ENCODE measurements around the gene PTMS. TPM values are rescaled to one million over a fixed set of nuclear protein-coding genes. Genes with fewer than 3 reads are reported as not detected.

Gene PTMS
- total and polyA plus RNA-seq, 5 donors, result 116 to 244 (median 154) TPM

GRCh38 chr12:6765048-6765633 is 1.0 kb upstream of the PTMS start:
- ATAC-seq (no peak), DNase-seq (no peak)
- Histone ChIP-seq H3K27ac (ENCODE audit: low read length) (peak overlapping the region; percentile 93), H3K4me1 (ENCODE audit: control insufficient read depth, insufficient read depth, low read length) (peaks cover 9% of the 10 kb centered on the region), H3K27me3 (ENCODE audit: control insufficient read depth, insufficient read depth) (no peaks in the 10 kb centered on the region), H3K4me3 (ENCODE audit: low read length) (peak overlapping the region; percentile 98), H3K9me3 (ENCODE audit: control insufficient read depth, low read length) (no peaks in the 10 kb centered on the region)
- WGBS, result 29% methylated on average over 7 of the region's 7 CpGs
- intact Hi-C loops (cut with DNase I), result no loop called here

GRCh38 chr12:6766651-6767349 is 637 bp downstream of the PTMS start:
- Histone ChIP-seq H3K9me3 (ENCODE audit: control insufficient read depth, low read length) (no peaks in the 10 kb centered on the region), H3K27ac (ENCODE audit: low read length) (peak overlapping the region; percentile 93), H3K4me3 (ENCODE audit: low read length) (peak overlapping the region; percentile 98), H3K4me1 (ENCODE audit: control insufficient read depth, insufficient read depth, low read length) (peaks cover 9% of the 10 kb centered on the region), H3K27me3 (ENCODE audit: control insufficient read depth, insufficient read depth) (no peaks in the 10 kb centered on the region)
- intact Hi-C loops (cut with DNase I), result no loop called here
- DNase-seq (peak; percentile 83 to 94 (median 92)), ATAC-seq (peak; percentile 54 to 70)
- under 1% methylated on average over 87 of the region's 88 CpGs for WGBS

- Histone ChIP-seq H3K4me1 (ENCODE audit: control insufficient read depth, insufficient read depth, low read length) (peaks cover 9% of the 10 kb centered on the region), H3K27me3 (ENCODE audit: control insufficient read depth, insufficient read depth) (no peaks in the 10 kb centered on the region), H3K9me3 (ENCODE audit: control insufficient read depth, low read length) (no peaks in the 10 kb centered on the region), H3K27ac (ENCODE audit: low read length) (peak overlapping the region; percentile 37), H3K4me3 (ENCODE audit: low read length) (peak overlapping the region; percentile 98)
- DNase-seq (peak in 1 of 3 donors; percentile 70), ATAC-seq (no peak)
- intact Hi-C loops (cut with DNase I), result no loop called here
- whole genome bisulfite sequencing, result 9% methylated on average over 44 of the region's 44 CpGs
Observed at GRCh38 chr12:6767353-6768319, 1.5 kb downstream of the PTMS start.

GRCh38 chr12:6768437-6768914 is 2.3 kb downstream of the PTMS start:
- Histone ChIP-seq H3K27ac (ENCODE audit: low read length) (no peak overlapping the region), H3K9me3 (ENCODE audit: control insufficient read depth, low read length) (no peaks in the 10 kb centered on the region), H3K27me3 (ENCODE audit: control insufficient read depth, insufficient read depth) (no peaks in the 10 kb centered on the region), H3K4me3 (ENCODE audit: low read length) (no peak overlapping the region), H3K4me1 (ENCODE audit: control insufficient read depth, insufficient read depth, low read length) (peaks cover 8% of the 10 kb centered on the region)
- intact Hi-C loops (cut with DNase I), result no loop called here
- WGBS, result 36% methylated on average over 6 of the region's 6 CpGs
- ATAC-seq (no peak), DNase-seq (peak in 1 of 3 donors; percentile 61)

- 50% methylated on average over 6 of the region's 6 CpGs for WGBS
- intact Hi-C loops (cut with DNase I), result no loop called here
- H3K4me3 ChIP-seq (ENCODE audit: low read length), result no peak overlapping the region
- ATAC-seq (no peak), DNase-seq (peak; percentile 58 to 86 (median 85))
- peaks cover 5% of the 10 kb centered on the region for H3K4me1 ChIP-seq (ENCODE audit: control insufficient read depth, insufficient read depth, low read length)
- H3K9me3 ChIP-seq (ENCODE audit: control insufficient read depth, low read length), result no peaks in the 10 kb centered on the region
- no peak overlapping the region for H3K27ac ChIP-seq (ENCODE audit: low read length)
- no peaks in the 10 kb centered on the region for H3K27me3 ChIP-seq (ENCODE audit: control insufficient read depth, insufficient read depth)
Observed at GRCh38 chr12:6768990-6769389, 2.8 kb downstream of the PTMS start.

GRCh38 chr12:6769666-6770065 is 3.5 kb downstream of the PTMS start:
- Histone ChIP-seq H3K4me3 (ENCODE audit: low read length) (no peak overlapping the region), H3K9me3 (ENCODE audit: control insufficient read depth, low read length) (no peaks in the 10 kb centered on the region), H3K27ac (ENCODE audit: low read length) (no peak overlapping the region), H3K27me3 (ENCODE audit: control insufficient read depth, insufficient read depth) (no peaks in the 10 kb centered on the region), H3K4me1 (ENCODE audit: control insufficient read depth, insufficient read depth, low read length) (peaks cover 5% of the 10 kb centered on the region)
- 69% methylated on average over 4 of the region's 4 CpGs for WGBS
- intact Hi-C loops (cut with DNase I), result no loop called here
- ATAC-seq (no peak), DNase-seq (no peak)

- no peaks in the 10 kb centered on the region for H3K9me3 ChIP-seq (ENCODE audit: control insufficient read depth, low read length)
- WGBS, result 85% methylated on average over 12 of the region's 12 CpGs
- no peak overlapping the region for H3K27ac ChIP-seq (ENCODE audit: low read length)
- ATAC-seq, result no peak
- DNase-seq, result no peak
- peaks cover 5% of the 10 kb centered on the region for H3K4me1 ChIP-seq (ENCODE audit: control insufficient read depth, insufficient read depth, low read length)
- no peaks in the 10 kb centered on the region for H3K27me3 ChIP-seq (ENCODE audit: control insufficient read depth, insufficient read depth)
- no peak overlapping the region for H3K4me3 ChIP-seq (ENCODE audit: low read length)
- intact Hi-C loops (cut with DNase I), result no loop called here
Observed at GRCh38 chr12:6770094-6770493, 3.9 kb downstream of the PTMS start.

- H3K9me3 ChIP-seq (ENCODE audit: control insufficient read depth, low read length), result no peaks in the 10 kb centered on the region
- DNase-seq (no peak), ATAC-seq (no peak)
- intact Hi-C loops (cut with DNase I), result no loop called here
- H3K4me3 ChIP-seq (ENCODE audit: low read length), result no peak overlapping the region
- H3K4me1 ChIP-seq (ENCODE audit: control insufficient read depth, insufficient read depth, low read length), result peaks cover 5% of the 10 kb centered on the region
- no peaks in the 10 kb centered on the region for H3K27me3 ChIP-seq (ENCODE audit: control insufficient read depth, insufficient read depth)
- WGBS, result 86% methylated on average over 10 of the region's 10 CpGs
- no peak overlapping the region for H3K27ac ChIP-seq (ENCODE audit: low read length)
Observed at GRCh38 chr12:6770600-6770999, 4.4 kb downstream of the PTMS start.

- H3K4me1 ChIP-seq (ENCODE audit: control insufficient read depth, insufficient read depth, low read length), result peaks cover 5% of the 10 kb centered on the region
Observed at GRCh38 chr12:6771091-6771495, 4.9 kb downstream of the PTMS start.

GRCh38 chr12:6771509-6772330 is 5.6 kb downstream of the PTMS start:
- no peak for DNase-seq
- 76% methylated on average over 12 of the region's 12 CpGs for WGBS
- intact Hi-C loops (cut with DNase I), result no loop called here
- H3K4me3 ChIP-seq (ENCODE audit: low read length), result no peak overlapping the region
- H3K9me3 ChIP-seq (ENCODE audit: control insufficient read depth, low read length), result no peaks in the 10 kb centered on the region
- peaks cover 5% of the 10 kb centered on the region for H3K4me1 ChIP-seq (ENCODE audit: control insufficient read depth, insufficient read depth, low read length)
- no peaks in the 10 kb centered on the region for H3K27me3 ChIP-seq (ENCODE audit: control insufficient read depth, insufficient read depth)
- ATAC-seq, result peak; percentile 17 to 24
- H3K27ac ChIP-seq (ENCODE audit: low read length), result no peak overlapping the region

More at GRCh38 chr12:6771091-6771495, 4.9 kb downstream of the PTMS start:
- DNase-seq (peak in 1 of 3 donors; percentile 56), ATAC-seq (peak in 1 of 2 donors; percentile 23)
- WGBS, result 87% methylated on average over 4 of the region's 4 CpGs
- Histone ChIP-seq H3K27me3 (ENCODE audit: control insufficient read depth, insufficient read depth) (no peaks in the 10 kb centered on the region), H3K9me3 (ENCODE audit: control insufficient read depth, low read length) (no peaks in the 10 kb centered on the region), H3K4me3 (ENCODE audit: low read length) (no peak overlapping the region), H3K27ac (ENCODE audit: low read length) (no peak overlapping the region)
- intact Hi-C loops (cut with DNase I), result no loop called here
